RWPE2 (cell line): ENCODE data around the gene ZNF785.

Experiments
- ATAC-seq: fragments of 200-7000 bp; cut with Tn5 transposase; 3 replicates; pipeline ENCODE4 v1.9.1; 2021; ENCODE audit warnings: low read depth
- DNase-seq: peaks from one replicate; pipeline ENCODE4 v3.0.0-alpha.2; 2020; ENCODE audit warnings: low spot score
- H3K27ac ChIP-seq: fragments of 450-650 bp; 2 replicates; pipeline ENCODE4 v1.5.1; 2017; ENCODE audit warnings: mild to moderate bottlenecking; ENCODE audit not compliant: poor library complexity, severe bottlenecking
- H3K27me3 ChIP-seq: fragments of 250-450 bp; sonication (Bioruptor Pico); 2 replicates; pipeline ENCODE4 v1.5.1; 2021; ENCODE audit warnings: mild to moderate bottlenecking, moderate library complexity; ENCODE audit not compliant: insufficient read depth, poor library complexity, severe bottlenecking
- H3K36me3 ChIP-seq: fragments of 250-450 bp; sonication (Bioruptor Pico); 2 replicates; pipeline ENCODE4 v1.5.1; 2020; ENCODE audit warnings: low read depth, mild to moderate bottlenecking, moderate library complexity
- H3K4me1 ChIP-seq: fragments of 250-450 bp; sonication (Bioruptor Pico); 2 replicates; pipeline ENCODE4 v1.5.1; 2021; ENCODE audit warnings: mild to moderate bottlenecking, moderate library complexity; ENCODE audit not compliant: insufficient read depth, poor library complexity, severe bottlenecking
- H3K4me3 ChIP-seq: fragments of 250-450 bp; sonication (Bioruptor Pico); 2 replicates; pipeline ENCODE4 v1.5.1; 2021; ENCODE audit warnings: mild to moderate bottlenecking, moderate library complexity; ENCODE audit not compliant: severe bottlenecking
- H3K9me3 ChIP-seq: fragments of 250-450 bp; sonication (Bioruptor Pico); 2 replicates; pipeline ENCODE4 v1.5.1; 2021; ENCODE audit warnings: mild to moderate bottlenecking, moderate library complexity; ENCODE audit not compliant: severe bottlenecking
- TF ChIP-seq, protein P1 (sequence below): fragments of 450-650 bp; IDR thresholded peaks from one replicate; pipeline ENCODE4 v1.5.1; 2017; ENCODE audit warnings: mild to moderate bottlenecking, moderate library complexity; ENCODE audit not compliant: poor library complexity, severe bottlenecking

Gene ZNF785

DNA sequence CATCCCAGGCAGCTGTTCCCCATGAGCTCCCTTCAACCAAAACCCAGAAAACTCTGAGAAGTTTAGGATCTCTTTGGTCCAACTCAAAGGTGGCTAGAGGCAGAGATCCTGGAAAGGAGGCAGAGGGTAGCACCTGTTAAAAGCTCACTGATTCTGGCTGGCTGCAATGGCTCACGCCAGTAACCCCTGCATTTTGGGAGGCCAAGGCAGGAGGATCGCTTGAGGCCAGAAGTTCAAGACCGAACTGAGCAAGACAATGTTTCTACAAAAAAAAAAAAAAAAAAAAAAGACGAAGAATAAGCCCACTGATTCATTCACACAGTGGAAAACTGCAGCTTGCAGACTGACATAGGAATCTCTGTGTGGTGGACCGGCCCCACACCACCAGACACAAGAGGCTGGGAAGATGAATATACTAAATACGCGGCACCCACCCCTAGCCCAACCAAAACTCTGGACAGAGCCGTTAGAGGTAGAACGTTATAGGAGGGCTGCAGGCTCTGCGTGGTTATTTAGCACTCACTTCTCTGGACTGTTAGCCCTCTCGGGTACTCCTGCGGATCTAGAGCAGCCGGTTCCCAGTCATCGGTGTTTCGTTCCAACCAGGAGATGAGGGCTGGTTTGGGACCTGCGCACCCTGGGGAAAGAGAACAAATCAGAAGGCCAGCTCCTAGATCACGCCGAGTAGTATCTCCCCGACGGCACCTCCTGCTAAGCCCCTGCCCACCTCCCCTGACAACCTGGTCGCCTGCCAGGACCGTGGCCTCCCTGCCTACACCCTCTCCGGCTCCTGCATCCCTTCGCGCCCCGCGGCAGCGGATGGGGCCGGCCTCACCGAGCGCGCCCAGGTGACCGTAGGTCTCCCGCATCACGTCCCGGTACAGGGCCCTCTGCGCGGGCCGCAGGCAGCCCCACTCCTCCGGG, 23.8 kb upstream of the ZNF785 start:
- TF ChIP-seq, protein P1, sequence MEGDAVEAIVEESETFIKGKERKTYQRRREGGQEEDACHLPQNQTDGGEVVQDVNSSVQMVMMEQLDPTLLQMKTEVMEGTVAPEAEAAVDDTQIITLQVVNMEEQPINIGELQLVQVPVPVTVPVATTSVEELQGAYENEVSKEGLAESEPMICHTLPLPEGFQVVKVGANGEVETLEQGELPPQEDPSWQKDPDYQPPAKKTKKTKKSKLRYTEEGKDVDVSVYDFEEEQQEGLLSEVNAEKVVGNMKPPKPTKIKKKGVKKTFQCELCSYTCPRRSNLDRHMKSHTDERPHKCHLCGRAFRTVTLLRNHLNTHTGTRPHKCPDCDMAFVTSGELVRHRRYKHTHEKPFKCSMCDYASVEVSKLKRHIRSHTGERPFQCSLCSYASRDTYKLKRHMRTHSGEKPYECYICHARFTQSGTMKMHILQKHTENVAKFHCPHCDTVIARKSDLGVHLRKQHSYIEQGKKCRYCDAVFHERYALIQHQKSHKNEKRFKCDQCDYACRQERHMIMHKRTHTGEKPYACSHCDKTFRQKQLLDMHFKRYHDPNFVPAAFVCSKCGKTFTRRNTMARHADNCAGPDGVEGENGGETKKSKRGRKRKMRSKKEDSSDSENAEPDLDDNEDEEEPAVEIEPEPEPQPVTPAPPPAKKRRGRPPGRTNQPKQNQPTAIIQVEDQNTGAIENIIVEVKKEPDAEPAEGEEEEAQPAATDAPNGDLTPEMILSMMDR, result no peak
- DNase-seq (no peak), ATAC-seq (peak; percentile 54)
- H3K4me3 ChIP-seq, result peak overlapping the region; percentile 90
- peaks cover 2% of the 10 kb centered on the region for H3K4me1 ChIP-seq
- no peaks in the 10 kb centered on the region for H3K9me3 ChIP-seq
- H3K36me3 ChIP-seq, result peaks cover 38% of the 10 kb centered on the region
- H3K27ac ChIP-seq, result peak overlapping the region; percentile 67
- no peaks in the 10 kb centered on the region for H3K27me3 ChIP-seq

DNA sequence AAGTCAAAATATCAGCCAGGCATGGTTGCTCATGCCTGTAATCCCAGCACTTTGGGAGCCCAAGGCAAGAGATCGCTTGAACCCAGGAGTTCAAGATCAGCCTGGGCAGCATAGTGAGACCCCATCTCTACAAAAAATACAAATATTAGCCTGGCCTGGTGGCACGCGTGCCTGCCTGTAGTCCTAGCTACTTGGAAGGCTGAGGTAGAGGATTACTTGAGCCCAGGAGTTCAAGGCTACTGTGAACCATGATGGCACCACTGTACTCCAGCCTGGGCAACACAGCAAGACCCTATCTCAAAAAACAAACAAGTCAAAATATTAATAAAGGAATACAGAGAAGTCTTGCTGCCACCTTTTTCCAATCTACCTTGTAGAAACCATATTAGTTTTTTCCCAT, 20.5 kb upstream of the ZNF785 start:
- peaks cover 52% of the 10 kb centered on the region for H3K36me3 ChIP-seq
- no peaks in the 10 kb centered on the region for H3K9me3 ChIP-seq
- no peak overlapping the region for H3K27ac ChIP-seq
- H3K4me1 ChIP-seq, result peaks cover 2% of the 10 kb centered on the region
- no peak for ATAC-seq
- no peak overlapping the region for H3K4me3 ChIP-seq
- DNase-seq, result no peak
- H3K27me3 ChIP-seq, result no peaks in the 10 kb centered on the region
- TF ChIP-seq, protein P1, result no peak

DNA sequence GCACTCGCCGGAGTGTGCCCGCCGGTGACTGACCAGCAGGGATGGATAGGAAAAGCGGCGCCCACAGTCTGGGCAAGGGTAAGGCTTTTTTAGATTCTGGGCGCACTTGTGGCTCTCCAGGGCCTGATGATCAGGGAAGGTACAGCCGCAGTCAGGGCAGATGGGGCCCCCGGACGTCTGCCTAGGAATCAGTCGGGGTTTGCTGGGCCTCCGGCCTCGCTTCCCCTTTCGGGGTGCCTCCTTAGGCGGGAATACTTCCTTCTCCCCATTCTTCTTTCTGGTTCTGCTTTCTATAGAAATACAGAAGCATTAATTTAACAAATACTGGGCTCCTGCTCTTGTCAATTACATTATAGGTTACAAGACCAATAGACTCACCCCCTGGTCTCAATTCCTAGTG, 19.7 kb upstream of the ZNF785 start:
- H3K4me1 ChIP-seq, result no peaks in the 10 kb centered on the region
- TF ChIP-seq, protein P1, result no peak

DNA sequence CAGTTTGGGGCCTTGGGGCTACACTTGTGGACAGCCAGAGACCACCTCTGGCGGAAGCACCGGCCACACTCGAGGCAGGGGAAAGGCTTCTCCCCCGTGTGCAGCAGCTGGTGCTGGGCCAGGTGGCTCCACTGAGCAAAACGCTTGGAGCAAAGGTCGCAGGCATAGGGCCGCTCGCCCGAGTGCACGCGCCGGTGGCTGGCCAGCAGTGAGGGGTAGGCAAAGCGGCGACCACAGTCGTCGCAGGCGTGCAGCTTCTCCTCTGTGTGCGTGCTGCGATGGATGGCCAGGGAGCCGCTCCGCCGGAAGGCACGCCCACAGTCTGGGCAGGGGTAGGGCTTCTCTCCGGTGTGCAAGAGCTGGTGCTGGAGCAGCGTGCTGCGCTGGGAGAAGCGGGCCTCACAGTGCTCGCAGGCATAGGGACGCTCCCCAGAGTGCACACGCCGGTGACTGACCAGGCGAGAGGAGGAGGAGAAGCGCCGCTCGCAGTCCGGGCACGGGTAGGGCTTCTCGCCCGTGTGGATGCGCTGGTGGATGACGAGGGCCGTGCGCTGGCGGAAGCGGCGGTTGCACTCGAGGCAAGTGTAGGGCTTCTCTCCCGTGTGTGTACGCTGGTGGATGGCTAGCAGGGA, 18.9 kb upstream of the ZNF785 start:
- H3K27ac ChIP-seq, result no peak overlapping the region
- no peaks in the 10 kb centered on the region for H3K4me1 ChIP-seq
- H3K36me3 ChIP-seq, result peaks cover 52% of the 10 kb centered on the region

More for the DNA sequence above, 19.7 kb upstream of the ZNF785 start:
- Histone ChIP-seq H3K9me3 (no peaks in the 10 kb centered on the region), H3K27ac (no peak overlapping the region), H3K36me3 (peaks cover 52% of the 10 kb centered on the region), H3K27me3 (no peaks in the 10 kb centered on the region), H3K4me3 (no peak overlapping the region)
- no peak for DNase-seq
- no peak for ATAC-seq

More for the DNA sequence above, 18.9 kb upstream of the ZNF785 start:
- Histone ChIP-seq H3K4me3 (no peak overlapping the region), H3K9me3 (no peaks in the 10 kb centered on the region), H3K27me3 (no peaks in the 10 kb centered on the region)
- no peak for ATAC-seq
- DNase-seq, result no peak
- TF ChIP-seq, protein P1, result no peak
